Measurements from ENCODE around the gene NHERF2. TPM values are rescaled to one million over a fixed set of nuclear protein-coding genes. Genes with fewer than 3 reads are reported as not detected.

NHERF2 gene
- total RNA-seq, 4 donors from 2014 or later: 13.8 to 36.5 (median 21.8) TPM

DNA sequence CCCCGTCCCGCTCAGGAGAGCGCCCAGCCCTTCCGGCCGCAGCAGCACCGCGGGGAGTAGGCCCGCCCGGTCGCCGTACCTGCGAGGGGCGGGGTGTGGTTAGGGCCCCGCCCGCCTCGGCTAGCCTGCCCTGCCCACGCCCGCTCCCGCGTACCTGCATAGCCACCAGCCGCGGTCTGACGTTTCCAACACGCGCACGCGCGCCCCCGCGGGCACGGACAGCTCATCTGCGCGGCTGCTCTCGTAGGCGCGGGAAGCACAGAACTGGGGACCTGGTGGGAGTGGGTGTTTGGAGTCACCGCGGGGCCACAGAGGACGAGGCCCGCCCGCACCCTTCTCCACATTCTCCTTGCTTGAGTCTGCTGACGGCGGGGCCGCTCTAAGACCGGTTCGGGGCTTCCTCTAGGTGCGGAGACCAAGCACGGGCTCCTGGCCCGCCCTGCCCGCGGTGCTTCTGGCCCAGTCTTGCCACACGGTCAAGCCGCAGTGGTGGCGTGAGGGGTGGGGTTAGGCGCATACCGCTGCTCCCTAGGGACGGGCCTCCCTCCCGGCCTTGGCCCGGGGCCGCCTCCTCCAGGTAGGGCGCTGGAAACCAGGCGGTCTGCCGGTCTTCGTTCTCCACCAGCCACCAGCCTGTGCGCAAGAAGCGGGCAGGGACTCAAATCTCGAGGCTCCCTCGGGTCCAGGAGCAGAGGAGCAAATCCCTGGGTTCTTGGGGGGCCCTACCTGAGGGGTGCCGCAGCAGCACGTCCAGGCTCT lies 47.3 kb upstream of the NHERF2 start:
- DNase-seq (ENCODE audit: low spot score in 2 of 2): no peak
- TF ChIP-seq, protein P1, sequence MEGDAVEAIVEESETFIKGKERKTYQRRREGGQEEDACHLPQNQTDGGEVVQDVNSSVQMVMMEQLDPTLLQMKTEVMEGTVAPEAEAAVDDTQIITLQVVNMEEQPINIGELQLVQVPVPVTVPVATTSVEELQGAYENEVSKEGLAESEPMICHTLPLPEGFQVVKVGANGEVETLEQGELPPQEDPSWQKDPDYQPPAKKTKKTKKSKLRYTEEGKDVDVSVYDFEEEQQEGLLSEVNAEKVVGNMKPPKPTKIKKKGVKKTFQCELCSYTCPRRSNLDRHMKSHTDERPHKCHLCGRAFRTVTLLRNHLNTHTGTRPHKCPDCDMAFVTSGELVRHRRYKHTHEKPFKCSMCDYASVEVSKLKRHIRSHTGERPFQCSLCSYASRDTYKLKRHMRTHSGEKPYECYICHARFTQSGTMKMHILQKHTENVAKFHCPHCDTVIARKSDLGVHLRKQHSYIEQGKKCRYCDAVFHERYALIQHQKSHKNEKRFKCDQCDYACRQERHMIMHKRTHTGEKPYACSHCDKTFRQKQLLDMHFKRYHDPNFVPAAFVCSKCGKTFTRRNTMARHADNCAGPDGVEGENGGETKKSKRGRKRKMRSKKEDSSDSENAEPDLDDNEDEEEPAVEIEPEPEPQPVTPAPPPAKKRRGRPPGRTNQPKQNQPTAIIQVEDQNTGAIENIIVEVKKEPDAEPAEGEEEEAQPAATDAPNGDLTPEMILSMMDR (IDR thresholded peaks at IDR 0.05): no peak
- TF ChIP-seq POLR2A (IDR thresholded peaks at IDR 0.05): no peak
- TF ChIP-seq EP300 (IDR thresholded peaks at IDR 0.05): no peak
- no peak for TF ChIP-seq POLR2AphosphoS5 (IDR thresholded peaks at IDR 0.05)
- peaks cover 30% of the 10 kb centered on the region for H3K27me3 ChIP-seq
- peaks cover 41% of the 10 kb centered on the region for H3K36me3 ChIP-seq
- no peaks in the 10 kb centered on the region for H3K9me3 ChIP-seq
- H3K4me3 ChIP-seq: peak overlapping the region; percentile 41
- peak overlapping the region; percentile 43 for H3K27ac ChIP-seq
- peaks cover 50% of the 10 kb centered on the region for H3K4me1 ChIP-seq
- WGBS: 19% methylated on average over 26 of the region's 70 CpGs

DNA sequence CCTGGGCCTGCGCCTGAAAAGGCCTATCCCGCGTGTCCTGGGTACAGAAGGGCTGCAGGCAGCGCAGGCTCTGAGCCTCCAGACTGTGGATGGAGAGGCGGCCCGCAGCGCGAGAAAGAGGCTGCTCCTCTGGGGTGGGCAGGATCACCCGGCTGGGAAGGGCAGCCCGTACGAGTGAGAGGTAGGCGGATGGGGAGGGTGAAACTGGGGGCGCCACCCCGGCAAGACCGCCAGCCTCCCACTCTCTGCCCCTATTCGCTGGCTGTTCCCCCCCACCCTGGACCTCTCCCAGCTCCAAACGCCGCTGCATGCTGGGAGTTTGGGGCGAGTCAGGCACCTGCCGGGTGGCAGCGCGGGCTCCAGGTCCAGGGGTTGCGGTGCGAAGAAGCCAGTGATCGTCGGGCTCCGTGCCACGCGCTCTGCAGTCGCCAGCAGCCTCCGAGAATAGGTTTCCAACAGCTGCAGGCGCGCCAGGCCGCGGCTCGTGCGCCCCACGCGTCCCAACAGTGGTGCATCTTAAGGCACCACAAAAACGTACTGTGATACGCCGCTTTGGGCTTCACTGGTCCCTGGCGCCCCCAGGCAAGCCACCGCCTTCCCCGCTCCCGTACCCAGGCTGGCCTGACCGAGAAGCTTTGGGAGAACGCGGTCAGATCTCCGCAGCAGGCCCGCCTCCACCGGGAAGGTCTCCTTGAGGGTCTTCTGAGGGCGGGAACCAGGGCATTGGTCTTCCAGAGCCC lies 46.5 kb upstream of the NHERF2 start:
- peaks cover 30% of the 10 kb centered on the region for H3K27me3 ChIP-seq
- no peaks in the 10 kb centered on the region for H3K9me3 ChIP-seq
- DNase-seq (ENCODE audit: low spot score in 2 of 2): no peak
- no peak overlapping the region for H3K27ac ChIP-seq
- no peak for TF ChIP-seq POLR2A (IDR thresholded peaks at IDR 0.05)
- TF ChIP-seq, protein P1 (IDR thresholded peaks at IDR 0.05): no peak
- no peak for TF ChIP-seq POLR2AphosphoS5 (IDR thresholded peaks at IDR 0.05)
- no peak for TF ChIP-seq EP300 (IDR thresholded peaks at IDR 0.05)
- H3K36me3 ChIP-seq: peaks cover 33% of the 10 kb centered on the region
- 9% methylated on average over 19 of the region's 53 CpGs for WGBS
- H3K4me1 ChIP-seq: peaks cover 57% of the 10 kb centered on the region
- H3K4me3 ChIP-seq: peak overlapping the region; percentile 41

DNA sequence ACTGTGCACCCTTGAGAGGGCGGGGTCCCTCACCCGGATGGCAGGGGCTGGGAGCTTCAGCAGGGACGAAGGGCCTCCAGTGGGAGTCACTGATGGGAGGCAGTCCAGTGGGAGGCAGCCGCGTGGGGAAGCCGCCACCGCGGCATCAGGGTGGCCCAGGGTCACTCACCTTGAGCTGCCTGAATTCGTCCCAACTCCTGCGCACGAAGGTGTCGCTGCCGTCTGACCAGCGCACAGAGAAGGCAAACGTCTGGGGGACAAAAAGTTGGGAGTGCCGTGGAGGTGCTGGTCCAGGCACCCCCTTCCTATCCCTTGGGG lies 46.0 kb upstream of the NHERF2 start:
- peaks cover 62% of the 10 kb centered on the region for H3K4me1 ChIP-seq
- H3K36me3 ChIP-seq: peaks cover 31% of the 10 kb centered on the region
- H3K4me3 ChIP-seq: no peak overlapping the region
- WGBS: 14% methylated on average over 7 of the region's 16 CpGs
- TF ChIP-seq POLR2A (IDR thresholded peaks at IDR 0.05) (no peak), EP300 (IDR thresholded peaks at IDR 0.05) (no peak), POLR2AphosphoS5 (IDR thresholded peaks at IDR 0.05) (no peak)
- TF ChIP-seq, protein P1 (IDR thresholded peaks at IDR 0.05): no peak
- no peaks in the 10 kb centered on the region for H3K9me3 ChIP-seq
- no peak overlapping the region for H3K27ac ChIP-seq
- no peak for DNase-seq (ENCODE audit: low spot score in 2 of 2)
- H3K27me3 ChIP-seq: peaks cover 30% of the 10 kb centered on the region

DNA sequence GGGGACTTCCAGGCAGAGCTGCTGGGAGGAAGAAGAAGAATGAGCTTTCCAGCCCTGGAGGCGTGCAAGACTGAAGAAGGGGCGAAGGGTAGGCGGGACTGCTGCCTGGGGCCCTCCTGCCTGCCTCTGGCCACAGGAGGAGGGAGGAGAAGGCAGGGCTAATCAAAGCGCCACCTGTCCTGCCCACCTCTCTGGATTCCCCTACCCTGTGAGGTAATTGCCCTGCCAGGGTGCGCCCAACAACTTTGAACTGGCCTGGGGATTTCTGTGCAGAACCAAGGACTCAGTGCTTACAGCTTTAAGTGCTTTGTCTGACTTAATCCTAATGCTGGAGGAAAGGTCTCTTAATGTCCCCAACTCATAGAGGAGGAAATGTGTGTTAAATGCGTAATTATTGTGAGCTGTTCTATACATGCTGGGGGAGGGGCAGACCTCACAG lies 45.3 kb upstream of the NHERF2 start, which contains the start of gene NOXO1:
TSS of gene NOXO1 (minus strand) at position 72 of the 439 bp plus-strand sequence. CDS start 290 bp downstream, outside the sequence.
- H3K36me3 ChIP-seq: peaks cover 31% of the 10 kb centered on the region

More for the DNA sequence above, 45.3 kb upstream of the NHERF2 start, which contains the start of gene NOXO1:
- no peak for DNase-seq (ENCODE audit: low spot score in 2 of 2)
- Histone ChIP-seq H3K4me3 (no peak within 1 kb of the TSS), H3K9me3 (no peaks in the 10 kb centered on the region), H3K4me1 (peaks cover 66% of the 10 kb centered on the region), H3K27me3 (peaks cover 30% of the 10 kb centered on the region), H3K27ac (no peak within 1 kb of the TSS)
- TF ChIP-seq, protein P1 (IDR thresholded peaks at IDR 0.05): no peak
- TF ChIP-seq POLR2A (IDR thresholded peaks at IDR 0.05): no peak
- TF ChIP-seq EP300 (IDR thresholded peaks at IDR 0.05): no peak
- TF ChIP-seq POLR2AphosphoS5 (IDR thresholded peaks at IDR 0.05): no peak
- WGBS: 37% methylated on average over 6 of the region's 6 CpGs
